K562 (cell line): Measurements from ENCODE around the gene PRDM2.

Experiments
- ARHGAP35 ChIP-seq: fragments of 450-650 bp; IDR thresholded peaks from 2 replicates; pipeline ENCODE4 v1.6.1; 2018; ENCODE audit not compliant: partially characterized antibody
- CTCF ChIP-seq, 3 experiments: IDR thresholded peaks in 2 of 3; conservative IDR thresholded peaks in 1 of 3; 2 replicates each; pipeline ENCODE4 v1.5.1; 2011 to 2012; ENCODE audit warnings: low read length in 3 of 3, mild to moderate bottlenecking in 3 of 3, control low read depth in 2 of 3, improper control_type of control experiment in 1 of 3, inconsistent platforms in 1 of 3, low read depth in 1 of 3, mixed read lengths in 1 of 3, moderate library complexity in 1 of 3; ENCODE audit not compliant: insufficient read depth in 2 of 3
- JUN ChIP-seq, 2 experiments: sonication (generic) in 1 of 2; formaldehyde crosslinking in 1 of 2; IDR thresholded peaks; 2 replicates each; pipeline versions ENCODE4 v1.6.1 to v1.8.0; 2012 to 2022; ENCODE audit warnings: borderline replicate concordance in 2 of 2, mild to moderate bottlenecking in 2 of 2, improper control_type of control experiment in 1 of 2, low read depth in 1 of 2, low read length in 1 of 2, missing genetic modification reagents in 1 of 2
- LCOR ChIP-seq: sonication (generic); formaldehyde crosslinking; IDR thresholded peaks from 2 replicates; pipeline ENCODE4 v1.8.0; 2022; ENCODE audit warnings: mild to moderate bottlenecking, missing genetic modification reagents
- PHB2 ChIP-seq: fragments of 450-650 bp; IDR thresholded peaks from 2 replicates; pipeline ENCODE4 v1.6.1; 2017; ENCODE audit warnings: low read depth
- RREB1 ChIP-seq: fragments of 250-450 bp; sonication (Bioruptor Pico); IDR thresholded peaks from 2 replicates; pipeline ENCODE4 v1.4.0; 2020
- TGIF2 ChIP-seq: sonication (generic); formaldehyde crosslinking; IDR thresholded peaks from 2 replicates; pipeline ENCODE4 v1.8.1; 2022; ENCODE audit warnings: mild to moderate bottlenecking, missing genetic modification reagents, moderate library complexity

GRCh38 chr1:13723810-13724209 is 23.8 kb downstream of the PRDM2 start:
- TF ChIP-seq JUN (IDR thresholded peaks at IDR 0.05; ENCODE audit: borderline replicate concordance, low read depth, low read length) (no peak), JUN (CRISPR knock-in tag; IDR thresholded peaks at IDR 0.05; ENCODE audit: borderline replicate concordance) (no peak), CTCF (IDR thresholded peaks at IDR 0.05 in 2 of 3, conservative IDR thresholded peaks at IDR 0.05 in 1 of 3; ENCODE audit: insufficient read depth in 2 of 3, low read depth in 1 of 3, low read length in 3 of 3) (no peak), TGIF2 (CRISPR knock-in tag) (no peak), ARHGAP35 (no peak), PHB2 (no peak), LCOR (CRISPR knock-in tag) (no peak), RREB1 (no peak)
